HG03045 (cell line): ENCODE results near the gene EPHB1.
"Not testable (repeated sequence)": the region's sequence is repeated elsewhere in the genome, so short reads cannot be mapped to it uniquely, and the experiment has no call there.

Source experiments
- ATAC-seq: cut with Tn5 transposase; IDR thresholded peaks from one replicate; pipeline ENCODE4 v1.9.1; 2021; ENCODE audit warnings: mild to moderate bottlenecking, moderate library complexity; ENCODE audit not compliant: unreplicated experiment

Gene EPHB1

DNA sequence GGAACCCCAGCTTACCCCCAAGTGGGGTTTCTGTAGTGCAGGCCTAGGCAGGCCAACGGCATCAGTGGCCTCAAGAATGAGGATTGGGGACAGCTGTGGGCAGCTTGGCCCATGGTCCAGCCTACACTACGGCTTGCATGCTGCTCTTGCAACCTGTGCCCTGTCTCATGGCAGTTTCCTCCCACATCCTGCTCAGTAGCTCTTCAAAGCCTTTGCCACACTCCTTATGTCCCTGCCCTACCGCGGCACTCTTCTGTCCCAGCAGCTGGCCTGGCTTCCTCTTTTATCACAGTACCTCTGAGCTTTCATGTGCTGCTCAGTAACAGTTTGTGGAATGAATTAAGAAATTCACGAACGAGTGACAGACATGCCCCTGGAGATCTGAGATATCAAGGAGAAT lies 431.0 kb downstream of the EPHB1 start:
- ATAC-seq, result peak; percentile 34

GRCh38 chr3:135228201-135228600 lies 433.1 kb downstream of the EPHB1 start:
- ATAC-seq, result no peak

DNA sequence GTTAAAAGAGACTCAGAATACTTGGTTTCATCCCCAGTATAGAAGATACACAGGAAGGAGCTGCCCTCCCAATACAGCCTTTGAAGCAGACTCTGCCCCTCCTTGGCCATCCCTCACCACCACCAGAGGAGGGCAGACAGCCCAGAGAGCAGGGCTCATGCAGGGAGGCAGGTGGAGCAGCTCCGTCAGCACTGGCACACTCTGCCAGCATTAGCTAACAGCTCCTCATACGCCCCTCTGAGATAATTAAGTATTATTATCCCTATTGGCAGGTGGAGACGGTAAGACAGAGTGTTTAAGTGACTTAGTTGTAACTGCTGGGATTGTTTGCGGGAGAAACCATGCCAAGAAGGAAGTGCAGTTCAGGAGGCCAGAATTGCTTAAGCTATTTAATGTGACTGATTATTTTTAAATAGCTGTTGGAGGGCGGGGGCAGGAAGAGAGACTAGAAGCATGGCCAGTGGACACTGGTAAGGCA lies 434.0 kb downstream of the EPHB1 start:
- ATAC-seq, result no peak

GRCh38 chr3:135231737-135232136 lies 436.7 kb downstream of the EPHB1 start:
- no peak for ATAC-seq

- no peak for ATAC-seq
These were observed 437.2 kb downstream of the EPHB1 start for GRCh38 chr3:135232226-135232625.

DNA sequence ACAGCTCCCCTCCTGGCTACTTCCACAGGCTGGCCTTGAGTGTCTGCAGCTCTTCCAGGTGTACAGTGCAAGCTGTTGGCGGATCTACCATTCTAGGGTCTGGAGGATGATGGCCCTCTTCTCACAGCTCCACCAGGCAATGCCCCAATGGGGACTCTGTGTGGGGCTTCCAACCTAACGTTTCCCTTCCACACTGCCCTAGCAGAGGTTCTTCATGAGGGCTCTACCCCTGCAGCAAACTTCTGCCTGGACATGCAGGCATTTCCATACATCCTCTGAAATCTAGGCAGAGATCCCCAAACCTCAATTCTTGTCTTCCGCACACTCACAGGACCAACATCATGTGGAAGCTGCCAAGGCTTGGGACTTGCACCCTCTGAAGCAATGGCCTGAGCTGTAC lies 438.4 kb downstream of the EPHB1 start:
- ATAC-seq, result not testable (repeated sequence)

DNA sequence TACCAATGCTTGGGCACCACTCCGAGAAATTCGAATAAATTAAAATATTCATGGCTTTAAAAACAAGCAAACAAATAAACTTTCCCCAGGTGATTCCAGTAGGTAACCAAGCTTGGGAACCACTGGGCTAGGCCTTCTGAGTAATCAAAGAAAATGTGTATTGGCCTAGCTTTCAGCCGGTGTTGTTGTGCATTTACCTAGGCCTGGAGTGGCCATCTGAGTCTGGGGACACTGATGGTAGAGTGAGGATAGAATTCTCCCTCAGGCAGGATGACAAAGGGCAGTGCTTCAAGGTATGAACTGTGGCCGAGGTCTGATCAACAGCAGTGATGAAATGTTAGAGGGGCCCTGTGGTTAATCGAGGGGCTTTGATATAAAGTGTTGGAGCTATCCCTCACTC lies 440.5 kb downstream of the EPHB1 start:
- ATAC-seq, result no peak

- ATAC-seq, result no peak
These were observed 442.5 kb downstream of the EPHB1 start for GRCh38 chr3:135237371-135238143.

- ATAC-seq, result no peak
These were observed 443.3 kb downstream of the EPHB1 start for GRCh38 chr3:135238236-135238830.

DNA sequence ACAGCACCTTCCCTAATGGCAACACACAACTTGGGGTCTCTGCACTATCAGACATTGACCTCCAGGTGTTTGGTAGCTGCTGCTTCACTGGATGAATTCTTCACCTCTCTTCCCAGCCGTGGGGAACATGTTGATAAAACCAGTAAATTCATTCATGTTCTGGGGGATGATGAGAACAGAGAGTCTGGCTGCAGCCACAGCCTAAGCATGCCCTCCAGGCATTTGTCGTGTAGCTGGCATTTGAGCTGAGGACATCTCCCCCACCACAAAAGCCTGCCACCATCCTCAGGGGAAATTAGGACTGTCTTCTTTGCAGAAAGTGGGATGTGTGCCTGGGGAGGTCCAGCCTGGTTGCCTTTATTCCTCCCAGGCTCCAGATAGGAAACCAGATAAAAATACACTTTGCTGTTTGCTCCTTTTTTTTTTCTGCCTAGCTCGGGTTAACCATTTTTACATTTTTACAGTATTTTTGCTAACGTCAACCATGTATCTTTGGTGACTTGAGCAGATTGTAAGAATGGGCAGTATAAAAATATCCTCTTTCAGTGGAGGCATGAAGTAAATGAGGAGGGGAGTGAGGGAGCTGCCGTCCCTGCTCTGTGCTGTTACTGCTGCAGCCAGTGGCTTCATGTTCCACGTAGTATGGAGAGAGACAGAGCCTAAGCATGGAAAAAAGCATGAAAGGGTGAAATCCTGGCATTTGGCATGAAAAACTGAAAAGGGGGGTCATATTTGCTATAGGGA lies 444.0 kb downstream of the EPHB1 start:
- ATAC-seq, result no peak

DNA sequence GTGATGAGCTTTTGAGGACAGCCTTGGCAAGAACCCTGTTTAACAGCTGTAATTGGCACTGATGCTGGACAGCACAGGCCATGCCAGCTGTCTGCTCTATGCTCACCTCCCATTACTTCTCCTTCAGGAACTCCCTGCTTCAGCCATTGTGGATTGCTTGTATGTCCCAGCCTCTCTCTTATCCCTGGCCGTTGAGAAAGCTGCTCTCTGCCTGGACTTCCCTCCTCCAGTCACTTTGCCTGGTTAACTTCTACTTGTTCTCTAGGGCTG lies 444.5 kb downstream of the EPHB1 start:
- no peak for ATAC-seq

DNA sequence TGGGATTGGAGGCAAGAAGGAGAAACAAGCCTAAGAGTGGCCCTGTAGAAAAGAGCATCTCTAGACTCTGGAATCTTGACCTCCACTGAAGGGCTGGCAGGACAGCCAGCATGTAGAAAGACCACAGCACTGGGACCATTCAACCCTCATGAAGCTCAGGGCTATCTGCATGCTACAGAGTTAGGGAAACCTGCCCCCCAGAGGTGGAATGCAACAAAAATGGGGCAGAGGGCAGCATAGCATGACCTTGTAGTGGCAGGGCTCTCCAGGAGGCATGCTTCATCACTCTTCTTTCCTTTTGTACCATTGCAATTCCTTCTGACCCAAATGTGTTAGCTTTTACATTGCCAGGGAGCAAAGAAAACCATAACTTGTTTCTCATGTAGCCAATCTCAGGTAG lies 445.4 kb downstream of the EPHB1 start:
- ATAC-seq, result no peak

- no peak for ATAC-seq
These were observed 447.2 kb downstream of the EPHB1 start for GRCh38 chr3:135242285-135242684.

DNA sequence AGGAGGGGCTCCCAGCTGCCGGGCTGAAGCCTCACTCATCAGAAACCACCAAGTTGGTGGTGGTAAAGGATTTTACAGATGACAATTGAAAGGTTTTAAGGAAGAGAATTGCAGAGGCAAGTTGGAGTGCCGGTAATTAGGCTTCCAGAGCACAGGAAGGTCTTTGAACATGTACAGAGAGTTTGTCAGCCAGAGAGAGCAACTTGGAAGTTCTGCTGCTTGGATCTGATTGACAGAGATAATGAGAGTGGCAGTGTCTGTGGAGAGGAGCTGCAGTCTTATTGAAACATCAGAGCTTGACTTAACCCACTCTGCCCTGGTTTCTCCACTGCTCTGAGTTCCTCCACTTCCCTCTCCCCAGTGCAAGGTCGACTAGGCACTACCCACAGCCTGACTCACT lies 448.6 kb downstream of the EPHB1 start:
- ATAC-seq, result no peak

DNA sequence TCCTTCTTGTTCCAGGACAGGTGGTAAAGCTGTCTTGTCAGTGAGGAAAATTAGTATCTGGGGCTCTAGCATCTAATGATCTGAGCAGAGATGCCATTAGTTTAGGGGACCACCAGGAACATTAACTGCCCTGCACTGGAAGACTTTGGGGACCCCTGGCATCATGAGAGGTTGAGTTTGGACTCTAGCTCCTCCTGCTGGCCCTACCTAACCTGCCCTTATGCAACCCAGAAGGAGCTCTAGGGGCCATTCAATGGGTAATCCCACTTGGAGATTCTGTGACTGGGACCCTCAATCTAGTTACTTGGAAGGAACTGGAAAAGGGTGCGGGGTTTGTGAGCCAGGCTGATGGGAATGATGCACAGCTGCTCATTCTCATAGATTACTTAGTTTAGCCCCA lies 451.0 kb downstream of the EPHB1 start:
- no peak for ATAC-seq

- ATAC-seq, result no peak
These were observed 453.2 kb downstream of the EPHB1 start for GRCh38 chr3:135248213-135248612.

GRCh38 chr3:135249186-135249585 lies 454.1 kb downstream of the EPHB1 start:
- no peak for ATAC-seq

- ATAC-seq, result no peak
These were observed 463.9 kb downstream of the EPHB1 start for GRCh38 chr3:135258916-135259315.

GRCh38 chr3:135260025-135260424 lies 465.0 kb downstream of the EPHB1 start:
- ATAC-seq, result no peak

GRCh38 chr3:135261214-135261775 lies 466.2 kb downstream of the EPHB1 start:
- ATAC-seq, result no peak

DNA sequence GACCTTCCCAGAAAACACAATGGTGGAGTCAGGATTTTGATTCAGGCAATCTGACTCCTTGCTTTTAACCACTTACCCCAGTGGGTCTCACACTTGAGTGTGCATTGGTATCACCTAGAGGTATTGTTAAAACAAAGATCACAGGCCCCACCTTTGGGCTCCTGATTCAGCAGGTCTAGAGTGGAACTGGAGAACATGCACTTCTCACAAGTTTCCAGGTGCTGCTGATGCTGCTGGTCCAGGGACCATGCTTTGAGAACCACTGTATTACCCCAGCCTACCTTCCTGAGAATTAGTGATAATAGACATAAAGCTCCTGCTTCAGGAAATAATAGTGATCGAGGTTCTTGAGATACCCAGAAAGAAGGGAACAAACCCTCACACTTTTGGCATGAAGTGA lies 466.9 kb downstream of the EPHB1 start:
- ATAC-seq, result no peak

GRCh38 chr3:135262441-135262840 lies 467.4 kb downstream of the EPHB1 start:
- no peak for ATAC-seq
